B cell (primary cell): Measurements from ENCODE around the gene TULP1. TPM values are rescaled to one million over a fixed set of nuclear protein-coding genes. Genes with fewer than 3 reads are reported as not detected.

Experiments used
- ATAC-seq: fragments of 200-7000 bp; cut with Tn5 transposase; one replicate; pipeline ENCODE4 v1.10.0; 2021; ENCODE audit warnings: low read depth, mild to moderate bottlenecking, moderate number of reproducible peaks, moderate library complexity
- CTCF ChIA-PET: fragments of 350-600 bp; sonication (Branson Sonifier 250); formaldehyde crosslinking; loops from one replicate; lab custom pipeline; 2021; ENCODE audit warnings: antibody characterized with exemption, inconsistent platforms; lab: Charles Lee
- POLR2A ChIA-PET: fragments of 350-600 bp; sonication (Branson Sonifier 250); formaldehyde crosslinking; loops from one replicate; lab custom pipeline; 2021; ENCODE audit warnings: antibody characterized with exemption; lab: Charles Lee
- DNase-seq: peaks from one replicate; pipeline ENCODE4 v3.0.0; 2013
- H2AFZ ChIP-seq: 2 replicates; pipeline ENCODE4 v1.6.1; 2012; ENCODE audit warnings: mild to moderate bottlenecking, low read depth, low read length; ENCODE audit not compliant: insufficient read depth, poor library complexity, severe bottlenecking
- H3K27ac ChIP-seq, 2 donors: 1 replicate in 1 of 2; 2 replicates in 1 of 2; pipeline ENCODE4 v1.5.1; 2012 to 2013; ENCODE audit warnings: low read length in 2 of 2, mild to moderate bottlenecking in 2 of 2, moderate library complexity in 1 of 2
- H3K27me3 ChIP-seq, 4 experiments: fragments of 200-600 bp in 1 of 4; sonication (generic) in 1 of 4; replicated peaks in 1 of 4; 1 replicate in 2 of 4; 2 replicates in 2 of 4; pipeline versions ENCODE4 v1.6.1 to v1.7.0; 2013 to 2016; ENCODE audit warnings: low read length in 3 of 4, mild to moderate bottlenecking in 2 of 4, mixed read lengths in 1 of 4, moderate library complexity in 1 of 4; ENCODE audit not compliant: insufficient read depth in 4 of 4, control insufficient read depth in 3 of 4; ENCODE audit errors: control extremely low read depth in 1 of 4
- H3K36me3 ChIP-seq, 2 experiments: replicated peaks in 1 of 2; 1 replicate in 1 of 2; 2 replicates in 1 of 2; pipeline versions ENCODE4 v1.6.1 to v1.7.1; 2013; ENCODE audit warnings: low read length in 1 of 2; ENCODE audit not compliant: insufficient read depth in 2 of 2, control insufficient read depth in 1 of 2; ENCODE audit errors: control extremely low read depth in 1 of 2, extremely low read depth in 1 of 2
- H3K4me1 ChIP-seq, 2 donors: fragments of 200-600 bp in 1 of 2; sonication (generic) in 1 of 2; 1 replicate in 1 of 2; 2 replicates in 1 of 2; pipeline versions ENCODE4 v1.5.1 to v1.6.1; 2013 to 2017; ENCODE audit warnings: low read length in 2 of 2; ENCODE audit not compliant: control insufficient read depth in 2 of 2, insufficient read depth in 2 of 2
- H3K4me2 ChIP-seq: replicated peaks from 2 replicates; pipeline ENCODE3; 2012; ENCODE audit warnings: mild to moderate bottlenecking, low read depth, low read length; ENCODE audit not compliant: poor library complexity, severe bottlenecking
- H3K4me3 ChIP-seq, 5 experiments: fragments of 200-600 bp in 1 of 5; sonication (generic) in 1 of 5; 1 replicate in 3 of 5; 2 replicates in 2 of 5; pipeline versions ENCODE4 v1.5.1 to v1.7.0; 2011 to 2016; ENCODE audit warnings: low read length in 4 of 5, mild to moderate bottlenecking in 4 of 5, low read depth in 2 of 5, control low read depth in 1 of 5, moderate library complexity in 1 of 5; ENCODE audit not compliant: insufficient read depth in 1 of 5; ENCODE audit errors: control extremely low read depth in 1 of 5, extremely low read depth in 1 of 5
- H3K79me2 ChIP-seq: fragments of 200-600 bp; sonication (generic); one replicate; pipeline ENCODE4 v1.6.0; 2016; ENCODE audit warnings: low read length; ENCODE audit not compliant: control insufficient read depth, insufficient read depth
- H3K9ac ChIP-seq: fragments of 200-600 bp; sonication (generic); 2 replicates; pipeline ENCODE4 v1.6.1; 2017; ENCODE audit warnings: mild to moderate bottlenecking, low read length, moderate library complexity
- H3K9me3 ChIP-seq, 3 donors: one replicate each; pipeline versions ENCODE4 v1.6.1 to v1.7.1; 2013; ENCODE audit warnings: low read length in 2 of 3; ENCODE audit not compliant: control insufficient read depth in 2 of 3, insufficient read depth in 1 of 3; ENCODE audit errors: control extremely low read depth in 1 of 3
- H4K20me1 ChIP-seq: 2 replicates; pipeline ENCODE4 v1.6.0; 2012; ENCODE audit warnings: mild to moderate bottlenecking, low read length; ENCODE audit not compliant: insufficient read depth, control insufficient read depth, poor library complexity, severe bottlenecking
- H3K27ac Mint-ChIP-seq: one replicate; pipeline ENCODE4 v1.8.0; 2021; ENCODE audit warnings: mixed read lengths
- H3K27me3 Mint-ChIP-seq: one replicate; pipeline ENCODE4 v1.8.0; 2021; ENCODE audit warnings: mixed read lengths
- H3K4me1 Mint-ChIP-seq: one replicate; pipeline ENCODE4 v1.8.0; 2021; ENCODE audit warnings: mixed read lengths
- H3K4me3 Mint-ChIP-seq: one replicate; pipeline ENCODE4 v1.8.0; 2021; ENCODE audit warnings: mixed read lengths
- H3K9me3 Mint-ChIP-seq: one replicate; pipeline ENCODE4 v1.8.0; 2022; ENCODE audit warnings: mixed read lengths; ENCODE audit not compliant: insufficient read depth
- EZH2 ChIP-seq: IDR thresholded peaks from 2 replicates; pipeline ENCODE4 v1.6.1; 2012; ENCODE audit warnings: borderline replicate concordance, low read depth, mild to moderate bottlenecking, moderate library complexity, low read length; ENCODE audit not compliant: insufficient read depth, poor library complexity, severe bottlenecking
- WGBS: methylation state at CpG from one replicate; pipeline ENCODE4 v1.1.5; 2013; ENCODE audit warnings: missing lambda C conversion rate; ENCODE audit not compliant: insufficient coverage; 5-methylcytosine and 5-hydroxymethylcytosine counted together
- intact Hi-C: fragments of 100-400 bp; cut with micrococcal nuclease; formaldehyde crosslinking; loops from one replicate; pipeline ENCODE4 v1.10.0; 2022
- polyA plus RNA-seq: library from polyadenylated mRNA; depleted of rRNA; stranded (reverse); fragments of >200 nt; gene quantifications from 2 replicates; pipeline ENCODE4 v1.2.3, GENCODE V29; 2012
- total RNA-seq, 2 donors: library from RNA; stranded (reverse); fragments of 120-200 nt in 1 of 2; gene quantifications; 1 replicate in 1 of 2; 2 replicates in 1 of 2; pipeline versions ENCODE4 v1.2.3 to v1.2.4, GENCODE V29; 2013 to 2022
- TF ChIP-seq, protein P1 (sequence below): fragments of 200-600 bp; IDR thresholded peaks from one replicate; pipeline ENCODE4 v1.8.0; 2022; ENCODE audit warnings: antibody characterized with exemption, mild to moderate bottlenecking

Gene TULP1
- total and polyA plus RNA-seq, 2 donors (not counting 1 experiment from before 2014, with no cell fraction given): not detected

DNA sequence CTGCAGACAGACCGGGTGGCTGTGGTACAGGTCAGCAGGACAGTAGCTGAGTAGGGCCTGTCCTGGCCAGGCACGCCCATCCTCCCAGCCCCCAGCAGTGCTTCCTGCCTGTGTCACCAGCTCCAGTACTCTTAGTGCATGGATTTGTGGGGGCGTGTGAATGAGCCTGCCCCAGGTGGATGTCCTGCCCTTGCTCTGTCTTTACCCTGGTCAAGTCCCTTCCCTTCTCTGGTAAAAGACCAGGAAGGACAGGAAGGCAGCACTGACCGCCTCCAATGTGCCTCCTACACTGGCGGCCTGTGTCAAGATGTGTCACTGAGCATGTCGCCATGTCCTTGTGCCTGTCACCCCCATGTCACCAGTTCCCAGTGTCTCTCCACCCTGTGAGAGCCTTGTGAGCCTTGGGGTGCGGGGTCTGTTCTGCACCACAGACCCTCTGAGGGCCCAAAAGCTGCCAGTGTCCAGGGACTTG lies 27.7 kb downstream of the TULP1 start:
- ATAC-seq (no peak), DNase-seq (no peak)
- intact Hi-C loops: no loop called here
- Histone ChIP-seq H3K4me1 (no peaks in the 10 kb centered on the region), H3K9ac (no peak overlapping the region), H3K27ac (no peak overlapping the region), H3K36me3 (no peaks in the 10 kb centered on the region), H3K9me3 (no peaks in the 10 kb centered on the region), H2AFZ (no peak overlapping the region), H3K79me2 (no peaks in the 10 kb centered on the region), H4K20me1 (no peaks in the 10 kb centered on the region), H3K27me3 (no peaks in the 10 kb centered on the region), H3K4me3 (no peak overlapping the region), H3K4me2 (no peak overlapping the region)
- ChIA-PET CTCF (no interaction called here), POLR2A (no interaction called here)
- Mint-ChIP-seq H3K4me1 (no peaks in the 10 kb centered on the region), H3K27ac (no peak overlapping the region), H3K27me3 (no peaks in the 10 kb centered on the region), H3K9me3 (no peaks in the 10 kb centered on the region), H3K4me3 (no peak overlapping the region)
- TF ChIP-seq, protein P1, sequence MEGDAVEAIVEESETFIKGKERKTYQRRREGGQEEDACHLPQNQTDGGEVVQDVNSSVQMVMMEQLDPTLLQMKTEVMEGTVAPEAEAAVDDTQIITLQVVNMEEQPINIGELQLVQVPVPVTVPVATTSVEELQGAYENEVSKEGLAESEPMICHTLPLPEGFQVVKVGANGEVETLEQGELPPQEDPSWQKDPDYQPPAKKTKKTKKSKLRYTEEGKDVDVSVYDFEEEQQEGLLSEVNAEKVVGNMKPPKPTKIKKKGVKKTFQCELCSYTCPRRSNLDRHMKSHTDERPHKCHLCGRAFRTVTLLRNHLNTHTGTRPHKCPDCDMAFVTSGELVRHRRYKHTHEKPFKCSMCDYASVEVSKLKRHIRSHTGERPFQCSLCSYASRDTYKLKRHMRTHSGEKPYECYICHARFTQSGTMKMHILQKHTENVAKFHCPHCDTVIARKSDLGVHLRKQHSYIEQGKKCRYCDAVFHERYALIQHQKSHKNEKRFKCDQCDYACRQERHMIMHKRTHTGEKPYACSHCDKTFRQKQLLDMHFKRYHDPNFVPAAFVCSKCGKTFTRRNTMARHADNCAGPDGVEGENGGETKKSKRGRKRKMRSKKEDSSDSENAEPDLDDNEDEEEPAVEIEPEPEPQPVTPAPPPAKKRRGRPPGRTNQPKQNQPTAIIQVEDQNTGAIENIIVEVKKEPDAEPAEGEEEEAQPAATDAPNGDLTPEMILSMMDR: no peak
- no peak for TF ChIP-seq EZH2
- 90% methylated on average over 7 of the region's 7 CpGs for WGBS

DNA sequence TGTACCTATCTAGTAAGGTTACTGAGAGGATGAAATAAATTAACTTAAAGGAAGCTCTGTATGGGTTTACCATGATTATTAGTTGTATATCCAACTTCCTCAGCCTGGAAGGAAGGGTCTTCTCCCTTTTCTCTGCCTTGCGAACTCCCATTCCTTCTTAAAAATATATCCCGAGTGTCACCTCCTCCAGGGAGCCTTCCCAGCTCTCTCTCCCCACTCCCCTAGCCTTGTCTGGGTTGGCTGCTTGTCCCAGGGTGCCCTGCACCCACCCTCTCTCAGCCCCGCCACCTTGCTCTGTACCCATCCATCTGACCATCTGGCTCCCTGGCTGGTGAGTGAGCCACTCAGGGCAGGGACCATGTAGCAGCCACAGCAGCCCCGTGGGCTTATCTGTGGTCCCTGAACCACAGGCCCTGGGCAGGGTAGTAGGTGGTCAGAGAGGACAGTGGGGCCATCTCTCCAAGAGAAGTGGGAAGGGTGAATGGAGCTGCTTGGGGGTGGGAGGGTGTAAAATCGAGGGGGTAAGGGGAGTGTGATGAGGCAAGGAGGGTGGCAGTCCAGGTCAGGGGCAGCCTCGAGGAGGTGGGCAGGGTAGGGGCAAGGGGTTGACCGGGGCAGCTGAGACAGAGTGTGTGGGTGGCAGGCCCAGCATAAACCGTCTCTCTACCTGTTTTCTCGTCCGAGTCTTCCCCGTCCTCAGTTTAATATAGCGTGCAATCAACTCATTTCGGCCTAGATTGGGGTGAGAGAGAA lies 28.6 kb downstream of the TULP1 start:
- no peak overlapping the region for H3K27ac Mint-ChIP-seq
- H3K79me2 ChIP-seq: no peaks in the 10 kb centered on the region
- H3K27ac ChIP-seq: no peak overlapping the region
- no peak overlapping the region for H3K4me2 ChIP-seq
- intact Hi-C loops: no loop called here
- H3K4me1 Mint-ChIP-seq: no peaks in the 10 kb centered on the region
- no peaks in the 10 kb centered on the region for H3K27me3 Mint-ChIP-seq
- H3K36me3 ChIP-seq: no peaks in the 10 kb centered on the region
- WGBS: 79% methylated on average over 6 of the region's 13 CpGs
- no peaks in the 10 kb centered on the region for H4K20me1 ChIP-seq
- H3K9ac ChIP-seq: no peak overlapping the region
- no peak overlapping the region for H3K4me3 ChIP-seq
- no peaks in the 10 kb centered on the region for H3K27me3 ChIP-seq
- H3K4me1 ChIP-seq: no peaks in the 10 kb centered on the region
- H2AFZ ChIP-seq: no peak overlapping the region
- H3K4me3 Mint-ChIP-seq: no peak overlapping the region
- DNase-seq: no peak
- H3K9me3 ChIP-seq: no peaks in the 10 kb centered on the region
- ATAC-seq: no peak
- no peaks in the 10 kb centered on the region for H3K9me3 Mint-ChIP-seq
- ChIA-PET CTCF (no interaction called here), POLR2A (no interaction called here)
- TF ChIP-seq, protein P1: no peak
- no peak for TF ChIP-seq EZH2
